LNCAP (cell line): ENCODE measurements around the gene FGF21.

Experiments used
- TF ChIP-seq, protein P1 (sequence below): fragments of 450-650 bp; IDR thresholded peaks from 2 replicates; pipeline ENCODE4 v1.5.1; 2017; ENCODE audit warnings: mild to moderate bottlenecking

The FGF21 gene

DNA sequence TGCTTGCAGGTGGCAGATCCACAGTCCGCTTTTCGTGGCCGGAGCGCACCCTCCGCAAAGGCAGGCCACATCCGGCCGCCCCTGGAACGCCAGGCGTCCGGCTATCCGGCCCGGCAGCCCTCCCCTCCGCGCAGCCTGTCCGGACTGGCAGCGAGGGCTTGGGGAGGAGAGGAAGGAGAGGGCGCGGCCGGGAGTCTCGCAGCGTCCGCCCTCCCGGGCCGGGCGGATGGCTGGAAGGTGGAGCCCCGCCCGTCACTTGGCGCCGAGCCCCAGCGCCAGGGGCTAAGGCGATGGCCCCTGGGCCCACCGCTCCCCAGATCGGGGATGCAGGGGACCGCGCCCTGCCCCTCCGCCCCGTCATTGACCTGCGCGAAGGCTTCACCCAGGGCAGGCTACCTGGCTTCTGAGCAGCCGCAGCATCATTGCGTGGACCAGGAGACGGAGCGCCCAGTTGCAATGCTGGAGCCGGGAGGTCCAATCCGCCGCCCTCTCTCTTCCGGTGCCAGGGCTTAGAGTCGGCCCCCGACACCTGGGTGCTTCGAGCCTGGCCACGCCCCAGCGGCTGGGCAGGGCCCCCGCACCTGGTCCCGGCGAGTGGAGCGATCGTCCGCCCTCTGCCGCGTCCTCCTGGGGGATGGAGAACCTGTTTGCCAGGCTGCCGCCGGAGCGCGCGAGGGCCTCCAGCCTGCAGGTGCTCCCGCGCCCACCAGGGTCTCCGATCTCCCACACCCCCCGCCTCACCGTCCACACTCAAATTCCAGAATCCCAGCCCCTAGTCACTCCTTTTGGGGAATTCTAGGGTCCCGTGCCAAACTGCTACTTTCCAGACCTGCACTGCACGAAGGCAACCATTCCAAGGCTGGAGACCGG is 2.6 kb upstream of the FGF21 start, which contains the start of gene FUT1:
Gene FUT1 (minus strand): TSS at position 146 of the 870 bp plus-strand sequence. CDS start 1,360 bp downstream, outside the sequence.
- TF ChIP-seq, protein P1, sequence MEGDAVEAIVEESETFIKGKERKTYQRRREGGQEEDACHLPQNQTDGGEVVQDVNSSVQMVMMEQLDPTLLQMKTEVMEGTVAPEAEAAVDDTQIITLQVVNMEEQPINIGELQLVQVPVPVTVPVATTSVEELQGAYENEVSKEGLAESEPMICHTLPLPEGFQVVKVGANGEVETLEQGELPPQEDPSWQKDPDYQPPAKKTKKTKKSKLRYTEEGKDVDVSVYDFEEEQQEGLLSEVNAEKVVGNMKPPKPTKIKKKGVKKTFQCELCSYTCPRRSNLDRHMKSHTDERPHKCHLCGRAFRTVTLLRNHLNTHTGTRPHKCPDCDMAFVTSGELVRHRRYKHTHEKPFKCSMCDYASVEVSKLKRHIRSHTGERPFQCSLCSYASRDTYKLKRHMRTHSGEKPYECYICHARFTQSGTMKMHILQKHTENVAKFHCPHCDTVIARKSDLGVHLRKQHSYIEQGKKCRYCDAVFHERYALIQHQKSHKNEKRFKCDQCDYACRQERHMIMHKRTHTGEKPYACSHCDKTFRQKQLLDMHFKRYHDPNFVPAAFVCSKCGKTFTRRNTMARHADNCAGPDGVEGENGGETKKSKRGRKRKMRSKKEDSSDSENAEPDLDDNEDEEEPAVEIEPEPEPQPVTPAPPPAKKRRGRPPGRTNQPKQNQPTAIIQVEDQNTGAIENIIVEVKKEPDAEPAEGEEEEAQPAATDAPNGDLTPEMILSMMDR, result no peak

DNA sequence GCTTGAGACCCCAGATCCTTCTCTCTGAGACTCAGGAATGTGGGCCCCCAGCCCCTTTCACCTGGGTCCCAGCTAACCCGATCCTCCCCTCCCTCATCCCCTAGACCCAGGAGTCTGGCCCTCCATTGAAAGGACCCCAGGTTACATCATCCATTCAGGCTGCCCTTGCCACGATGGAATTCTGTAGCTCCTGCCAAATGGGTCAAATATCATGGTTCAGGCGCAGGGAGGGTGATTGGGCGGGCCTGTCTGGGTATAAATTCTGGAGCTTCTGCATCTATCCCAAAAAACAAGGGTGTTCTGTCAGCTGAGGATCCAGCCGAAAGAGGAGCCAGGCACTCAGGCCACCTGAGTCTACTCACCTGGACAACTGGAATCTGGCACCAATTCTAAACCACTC is 463 bp downstream of the FGF21 start:
- TF ChIP-seq, protein P1, result no peak

DNA sequence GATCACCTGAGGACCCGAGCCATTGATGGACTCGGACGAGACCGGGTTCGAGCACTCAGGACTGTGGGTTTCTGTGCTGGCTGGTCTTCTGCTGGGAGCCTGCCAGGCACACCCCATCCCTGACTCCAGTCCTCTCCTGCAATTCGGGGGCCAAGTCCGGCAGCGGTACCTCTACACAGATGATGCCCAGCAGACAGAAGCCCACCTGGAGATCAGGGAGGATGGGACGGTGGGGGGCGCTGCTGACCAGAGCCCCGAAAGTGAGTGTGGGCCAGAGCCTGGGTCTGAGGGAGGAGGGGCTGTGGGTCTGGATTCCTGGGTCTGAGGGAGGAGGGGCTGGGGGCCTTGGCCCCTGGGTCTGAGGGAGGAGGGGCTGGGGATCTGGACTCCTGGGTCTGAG is 888 bp downstream of the FGF21 start:
- TF ChIP-seq, protein P1, result no peak

DNA sequence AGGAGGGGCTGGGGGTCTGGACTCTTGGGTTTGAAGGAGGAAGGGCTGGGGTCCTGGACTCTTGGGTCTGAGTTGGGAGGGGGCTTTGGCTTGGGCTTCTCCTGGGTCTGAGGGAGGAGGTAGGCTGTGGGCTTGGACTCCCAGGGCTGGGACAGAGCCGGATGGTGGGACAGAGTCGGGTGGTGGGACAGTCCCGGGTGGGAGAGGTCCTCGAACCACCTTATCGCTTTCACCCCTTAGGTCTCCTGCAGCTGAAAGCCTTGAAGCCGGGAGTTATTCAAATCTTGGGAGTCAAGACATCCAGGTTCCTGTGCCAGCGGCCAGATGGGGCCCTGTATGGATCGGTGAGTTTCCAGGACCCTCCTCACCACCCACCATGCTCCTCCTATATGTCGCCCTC is 1.4 kb downstream of the FGF21 start:
- TF ChIP-seq, protein P1, result no peak

DNA sequence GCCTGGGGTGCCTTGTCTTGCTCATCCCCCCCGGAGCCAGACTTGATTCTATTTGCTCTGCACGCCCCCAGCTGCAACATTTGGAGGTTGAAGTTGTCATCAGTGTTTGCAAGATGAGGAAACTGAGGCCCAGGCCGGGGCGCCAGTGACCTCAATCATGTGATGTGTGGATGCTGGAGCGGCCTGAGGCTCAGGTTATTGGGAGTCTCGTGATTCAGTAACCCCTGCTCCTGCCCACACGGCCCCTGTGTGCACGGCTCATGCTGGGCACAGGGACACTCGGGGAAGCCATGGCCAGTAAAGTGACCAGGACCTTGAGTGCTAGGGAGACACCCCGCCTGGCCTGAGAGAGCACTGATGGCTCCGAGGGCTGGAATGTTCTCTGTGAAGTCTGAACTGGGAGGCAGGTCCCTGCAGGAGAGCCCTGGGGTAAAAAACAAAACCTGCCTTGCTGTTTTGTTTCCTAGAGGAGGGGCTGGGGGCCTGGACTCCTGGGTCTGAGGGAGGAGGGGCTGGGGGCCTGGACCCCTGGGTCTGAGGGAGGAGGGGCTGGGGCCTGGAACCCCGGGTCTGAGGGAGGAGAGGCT is 1.9 kb downstream of the FGF21 start:
- TF ChIP-seq, protein P1, result no peak

DNA sequence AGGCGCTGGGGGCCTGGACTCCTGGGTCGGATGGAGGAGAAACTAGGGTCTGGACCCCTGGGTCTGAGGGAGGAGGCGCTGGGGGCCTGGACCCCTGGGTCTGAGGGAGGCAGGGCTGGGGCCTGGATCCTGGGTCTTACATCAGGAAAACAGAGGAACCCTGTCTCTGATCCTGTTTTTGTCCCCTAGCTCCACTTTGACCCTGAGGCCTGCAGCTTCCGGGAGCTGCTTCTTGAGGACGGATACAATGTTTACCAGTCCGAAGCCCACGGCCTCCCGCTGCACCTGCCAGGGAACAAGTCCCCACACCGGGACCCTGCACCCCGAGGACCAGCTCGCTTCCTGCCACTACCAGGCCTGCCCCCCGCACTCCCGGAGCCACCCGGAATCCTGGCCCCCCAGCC is 2.4 kb downstream of the FGF21 start:
- TF ChIP-seq, protein P1, result no peak

DNA sequence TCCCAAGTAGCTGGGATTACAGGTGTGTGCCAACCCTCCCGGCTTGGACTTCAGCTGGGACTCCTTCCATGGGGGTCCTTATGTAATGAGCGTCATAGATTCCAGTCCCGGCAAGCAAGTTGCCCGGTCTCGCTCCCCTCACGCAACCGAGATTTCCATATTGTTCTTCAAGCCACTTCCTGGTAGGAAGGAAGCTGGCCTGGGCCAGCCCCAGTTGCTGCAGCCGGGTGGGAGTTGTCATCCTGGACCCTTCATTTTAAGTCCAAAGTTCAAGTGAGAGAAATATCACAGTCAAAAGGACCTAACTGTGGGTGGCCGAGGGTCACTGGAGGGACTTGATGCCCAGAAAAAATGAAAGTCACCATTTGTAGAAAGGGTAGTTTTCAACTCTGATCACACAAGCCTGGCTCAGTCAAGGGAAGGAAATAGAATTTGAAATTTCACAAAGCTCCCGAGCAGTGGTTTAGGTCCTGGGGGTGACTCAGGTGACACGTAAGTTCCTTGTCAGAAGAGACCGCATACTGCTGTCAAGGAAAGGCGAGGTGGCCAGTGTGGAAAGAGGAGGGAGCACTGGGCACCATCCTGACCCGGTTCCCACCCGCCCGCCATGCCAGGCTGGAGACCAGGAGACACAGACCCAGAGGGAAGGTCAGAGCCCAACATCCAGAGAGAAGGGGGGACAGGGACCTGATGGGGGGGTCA is 5.3 kb downstream of the FGF21 start:
- TF ChIP-seq, protein P1, result no peak
